Mesodermal cell (in vitro differentiated cells): ENCODE data around the gene SEZ6L2.
"Not testable (repeated sequence)": the region's sequence is repeated elsewhere in the genome, so short reads cannot be mapped to it uniquely, and the experiment has no call there.

ENCODE experiments used
- H3K27ac ChIP-seq: 2 replicates; pipeline ENCODE4 v1.7.0; 2013; ENCODE audit warnings: mild to moderate bottlenecking, low read depth, low read length, moderate library complexity; ENCODE audit not compliant: severe bottlenecking
- H3K36me3 ChIP-seq: 2 replicates; pipeline ENCODE4 v1.7.1; 2013; ENCODE audit warnings: mild to moderate bottlenecking, low read length, moderate library complexity; ENCODE audit not compliant: control insufficient read depth, insufficient read depth
- H3K4me1 ChIP-seq: one replicate; pipeline ENCODE4 v1.7.1; 2013; ENCODE audit warnings: mild to moderate bottlenecking, low read length; ENCODE audit not compliant: insufficient read depth, control insufficient read depth, poor library complexity, severe bottlenecking
- H3K4me3 ChIP-seq: 2 replicates; pipeline ENCODE4 v1.7.0; 2013; ENCODE audit warnings: low read length, control low read depth, mild to moderate bottlenecking; ENCODE audit not compliant: insufficient read depth, poor library complexity, severe bottlenecking; ENCODE audit errors: extremely low read depth
- H3K9me3 ChIP-seq: 2 replicates; pipeline ENCODE4 v1.7.1; 2013; ENCODE audit warnings: mild to moderate bottlenecking, low read length, moderate library complexity; ENCODE audit not compliant: control insufficient read depth
- WGBS, 2 experiments: methylation state at CpG; one replicate each; pipeline ENCODE4 v1.1.5; 2013; ENCODE audit warnings: missing lambda C conversion rate in 2 of 2; ENCODE audit not compliant: insufficient coverage in 2 of 2; 5-methylcytosine and 5-hydroxymethylcytosine counted together

The SEZ6L2 gene

GRCh38 chr16:29839822-29840221 is 59.5 kb downstream of the SEZ6L2 start:
- H3K9me3 ChIP-seq, result no peaks in the 10 kb centered on the region
- no peak overlapping the region for H3K4me3 ChIP-seq
- H3K4me1 ChIP-seq, result peaks cover 10% of the 10 kb centered on the region
- no peaks in the 10 kb centered on the region for H3K36me3 ChIP-seq
- 100% methylated on average over 4 of the region's 6 CpGs; no CpG with 5 or more reads in 1 of the 2 experiments for WGBS, 2 experiments
- H3K27ac ChIP-seq, result no peak overlapping the region

- Histone ChIP-seq H3K9me3 (no peaks in the 10 kb centered on the region), H3K4me1 (peaks cover 10% of the 10 kb centered on the region), H3K36me3 (no peaks in the 10 kb centered on the region), H3K27ac (peak overlapping the region; percentile 29), H3K4me3 (no peak overlapping the region)
- WGBS, 2 experiments, result 85 to 94% methylated on average over 5 of the region's 5 CpGs
Measured at GRCh38 chr16:29837841-29838240, 61.5 kb downstream of the SEZ6L2 start.

GRCh38 chr16:29836623-29837022 is 62.7 kb downstream of the SEZ6L2 start:
- Histone ChIP-seq H3K9me3 (no peaks in the 10 kb centered on the region), H3K4me3 (no peak overlapping the region), H3K4me1 (peaks cover 10% of the 10 kb centered on the region), H3K36me3 (no peaks in the 10 kb centered on the region), H3K27ac (no peak overlapping the region)
- WGBS, 2 experiments, result 84 to 90% methylated on average over 12 to 15 of the region's 15 CpGs

- Histone ChIP-seq H3K4me3 (no peak overlapping the region), H3K27ac (no peak overlapping the region), H3K4me1 (peaks cover 10% of the 10 kb centered on the region), H3K9me3 (no peaks in the 10 kb centered on the region), H3K36me3 (no peaks in the 10 kb centered on the region)
- WGBS, 2 experiments, result 83 to 92% methylated on average over 5 to 6 of the region's 7 CpGs
Measured at GRCh38 chr16:29835926-29836325, 63.4 kb downstream of the SEZ6L2 start.

GRCh38 chr16:29834079-29834478 is 65.3 kb downstream of the SEZ6L2 start:
- Histone ChIP-seq H3K27ac (no peak overlapping the region), H3K4me1 (peaks cover 10% of the 10 kb centered on the region), H3K4me3 (no peak overlapping the region), H3K9me3 (no peaks in the 10 kb centered on the region), H3K36me3 (no peaks in the 10 kb centered on the region)
- 92 to 96% methylated on average over 4 to 5 of the region's 5 CpGs for WGBS, 2 experiments

- not testable (repeated sequence) for H3K4me3 ChIP-seq, H3K27ac ChIP-seq, H3K4me1 ChIP-seq, H3K36me3 ChIP-seq, H3K9me3 ChIP-seq
- WGBS, 2 experiments, result 75 to 88% methylated on average over 1 of the region's 4 CpGs
Measured at GRCh38 chr16:29833219-29833618, 66.1 kb downstream of the SEZ6L2 start.

GRCh38 chr16:29831490-29831889 is 67.9 kb downstream of the SEZ6L2 start:
- Histone ChIP-seq H3K9me3 (no peaks in the 10 kb centered on the region), H3K27ac (no peak overlapping the region), H3K4me3 (no peak overlapping the region), H3K4me1 (no peaks in the 10 kb centered on the region), H3K36me3 (no peaks in the 10 kb centered on the region)
- WGBS, 2 experiments, result 86% methylated on average over 1 to 2 of the region's 2 CpGs

- Histone ChIP-seq H3K4me3 (no peak overlapping the region), H3K9me3 (no peaks in the 10 kb centered on the region), H3K36me3 (no peaks in the 10 kb centered on the region), H3K4me1 (peaks cover 3% of the 10 kb centered on the region), H3K27ac (no peak overlapping the region)
- 97 to 100% methylated on average over 4 to 9 of the region's 11 CpGs for WGBS, 2 experiments
Measured at GRCh38 chr16:29830774-29831173, 68.6 kb downstream of the SEZ6L2 start.

GRCh38 chr16:29826342-29826695 is 73.0 kb downstream of the SEZ6L2 start:
- no peak overlapping the region for H3K27ac ChIP-seq
- no peaks in the 10 kb centered on the region for H3K9me3 ChIP-seq
- H3K4me1 ChIP-seq, result peaks cover 28% of the 10 kb centered on the region
- peaks cover 8% of the 10 kb centered on the region for H3K36me3 ChIP-seq
- WGBS, 2 experiments, result 94 to 100% methylated on average over 1 to 5 of the region's 8 CpGs
- H3K4me3 ChIP-seq, result no peak overlapping the region

- Histone ChIP-seq H3K4me1 (peaks cover 35% of the 10 kb centered on the region), H3K36me3 (peaks cover 8% of the 10 kb centered on the region), H3K27ac (peak overlapping the region; percentile 87), H3K4me3 (no peak overlapping the region), H3K9me3 (no peaks in the 10 kb centered on the region)
- 83 to 86% methylated on average over 9 to 10 of the region's 10 CpGs for WGBS, 2 experiments
Measured at GRCh38 chr16:29825145-29826044, 74.0 kb downstream of the SEZ6L2 start.

GRCh38 chr16:29824589-29825144 is 74.7 kb downstream of the SEZ6L2 start:
- Histone ChIP-seq H3K4me3 (no peak overlapping the region), H3K36me3 (peaks cover 12% of the 10 kb centered on the region), H3K4me1 (peaks cover 35% of the 10 kb centered on the region), H3K27ac (peak overlapping the region; percentile 87), H3K9me3 (no peaks in the 10 kb centered on the region)
- WGBS, 2 experiments, result 84 to 90% methylated on average over 2 to 4 of the region's 7 CpGs
